ENCODE measurements around the gene MED19.

Gene MED19

GRCh38 chr11:57751676-57752253 lies 39.8 kb upstream of the MED19 start, which contains the start of gene BTBD18:
BTBD18 (minus strand) TSS chr11:57751819; CDS start chr11:57751188, 631 bp downstream.
- Histone ChIP-seq H3K4me2 (ENCODE audit: low read depth, low read length, poor library complexity, severe bottlenecking) (no peak within 1 kb of the TSS), H3F3A (ENCODE audit: low read depth) (no peaks in the 10 kb centered on the region), H3K9me2 (replicated peaks; ENCODE audit: low read depth, low read length) (no peaks in the 10 kb centered on the region), H3K9me3 (ENCODE audit: insufficient read depth, low read depth, low read length) (no peaks in the 10 kb centered on the region), H4K20me1 (ENCODE audit: insufficient read depth, low read length, poor library complexity, severe bottlenecking) (no peaks in the 10 kb centered on the region), H3K4me3 (ENCODE audit: low read length, poor library complexity, severe bottlenecking) (no peak within 1 kb of the TSS), H2AFZ (ENCODE audit: low read length) (no peak within 1 kb of the TSS), H3K27me3 (ENCODE audit: insufficient read depth, low read length, poor library complexity, severe bottlenecking) (no peaks in the 10 kb centered on the region), H3K79me2 (ENCODE audit: insufficient read depth, low read length) (no peaks in the 10 kb centered on the region), H3K36me3 (ENCODE audit: insufficient read depth, low read length) (no peaks in the 10 kb centered on the region), H3K9ac (ENCODE audit: low read depth, low read length, poor library complexity, severe bottlenecking) (no peak within 1 kb of the TSS), H3K4me1 (ENCODE audit: insufficient read depth, low read length, poor library complexity, severe bottlenecking) (no peaks in the 10 kb centered on the region)
- no peak for TF ChIP-seq EZH2phosphoT487 (IDR thresholded peaks at IDR 0.05; ENCODE audit: borderline replicate concordance)
- peak; percentile 70 for TF ChIP-seq CTCF (conservative IDR thresholded peaks at IDR 0.05; ENCODE audit: low read length)

GRCh38 chr11:57751176-57751575 lies 39.2 kb upstream of the MED19 start:
- Histone ChIP-seq H3K79me2 (ENCODE audit: insufficient read depth, low read length) (no peaks in the 10 kb centered on the region), H3F3A (ENCODE audit: low read depth) (no peaks in the 10 kb centered on the region), H3K4me1 (ENCODE audit: insufficient read depth, low read length, poor library complexity, severe bottlenecking) (no peaks in the 10 kb centered on the region), H2AFZ (ENCODE audit: low read length) (no peak overlapping the region), H3K9me3 (ENCODE audit: insufficient read depth, low read depth, low read length) (no peaks in the 10 kb centered on the region), H3K9me2 (replicated peaks; ENCODE audit: low read depth, low read length) (no peaks in the 10 kb centered on the region), H3K9ac (ENCODE audit: low read depth, low read length, poor library complexity, severe bottlenecking) (no peak overlapping the region), H3K36me3 (ENCODE audit: insufficient read depth, low read length) (no peaks in the 10 kb centered on the region), H3K4me3 (ENCODE audit: low read length, poor library complexity, severe bottlenecking) (no peak overlapping the region), H4K20me1 (ENCODE audit: insufficient read depth, low read length, poor library complexity, severe bottlenecking) (no peaks in the 10 kb centered on the region), H3K27me3 (ENCODE audit: insufficient read depth, low read length, poor library complexity, severe bottlenecking) (no peaks in the 10 kb centered on the region), H3K4me2 (ENCODE audit: low read depth, low read length, poor library complexity, severe bottlenecking) (no peak overlapping the region)
- TF ChIP-seq EZH2phosphoT487 (IDR thresholded peaks at IDR 0.05; ENCODE audit: borderline replicate concordance) (no peak), CTCF (conservative IDR thresholded peaks at IDR 0.05; ENCODE audit: low read length) (no peak)

- TF ChIP-seq EZH2phosphoT487 (IDR thresholded peaks at IDR 0.05; ENCODE audit: borderline replicate concordance) (no peak), CTCF (conservative IDR thresholded peaks at IDR 0.05; ENCODE audit: low read length) (no peak)
- no peak overlapping the region for H3K4me2 ChIP-seq (ENCODE audit: low read depth, low read length, poor library complexity, severe bottlenecking)
- H3K9me2 ChIP-seq (replicated peaks; ENCODE audit: low read depth, low read length), result no peaks in the 10 kb centered on the region
- H3K27me3 ChIP-seq (ENCODE audit: insufficient read depth, low read length, poor library complexity, severe bottlenecking), result peaks cover 2% of the 10 kb centered on the region
- no peaks in the 10 kb centered on the region for H3F3A ChIP-seq (ENCODE audit: low read depth)
- H4K20me1 ChIP-seq (ENCODE audit: insufficient read depth, low read length, poor library complexity, severe bottlenecking), result peaks cover 22% of the 10 kb centered on the region
- H3K9ac ChIP-seq (ENCODE audit: low read depth, low read length, poor library complexity, severe bottlenecking), result no peak overlapping the region
- H3K9me3 ChIP-seq (ENCODE audit: insufficient read depth, low read depth, low read length), result no peaks in the 10 kb centered on the region
- no peak overlapping the region for H3K4me3 ChIP-seq (ENCODE audit: low read length, poor library complexity, severe bottlenecking)
- peaks cover 17% of the 10 kb centered on the region for H3K4me1 ChIP-seq (ENCODE audit: insufficient read depth, low read length, poor library complexity, severe bottlenecking)
- H2AFZ ChIP-seq (ENCODE audit: low read length), result no peak overlapping the region
- H3K36me3 ChIP-seq (ENCODE audit: insufficient read depth, low read length), result peaks cover 21% of the 10 kb centered on the region
- peaks cover 29% of the 10 kb centered on the region for H3K79me2 ChIP-seq (ENCODE audit: insufficient read depth, low read length)
Observed at GRCh38 chr11:57746920-57747319, 34.9 kb upstream of the MED19 start.
